OCI-M2 (cell line): ENCODE data around the gene FCGR2B.
"Not testable (repeated sequence)": the region's sequence is repeated elsewhere in the genome, so short reads cannot be mapped to it uniquely, and the experiment has no call there.

Experiments
- DNase-seq: peaks from one replicate; lab custom pipeline; 2025; ENCODE audit not compliant: unreplicated experiment; lab: John Stamatoyannopoulos, UW

FCGR2B gene

DNA sequence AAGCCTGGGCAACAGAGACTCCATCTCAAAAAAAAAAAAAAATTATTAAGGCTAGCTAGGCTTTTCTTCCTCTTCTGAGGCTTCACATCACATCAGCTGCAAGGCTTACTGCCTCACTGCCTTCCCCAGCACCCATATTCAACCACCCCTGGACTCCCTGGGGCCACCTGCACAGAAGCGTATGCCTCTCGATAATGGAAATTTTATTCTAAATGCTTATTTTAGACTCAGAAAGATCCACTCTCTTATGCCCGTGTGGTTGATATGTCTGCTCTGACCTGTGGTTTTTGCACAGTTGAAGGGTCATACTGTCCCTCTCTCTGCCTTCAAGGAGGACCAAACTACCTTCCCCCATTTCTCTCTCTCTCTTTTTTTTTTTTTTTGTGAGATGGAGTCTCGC, 42.6 kb downstream of the FCGR2B start:
- DNase-seq: no peak

DNA sequence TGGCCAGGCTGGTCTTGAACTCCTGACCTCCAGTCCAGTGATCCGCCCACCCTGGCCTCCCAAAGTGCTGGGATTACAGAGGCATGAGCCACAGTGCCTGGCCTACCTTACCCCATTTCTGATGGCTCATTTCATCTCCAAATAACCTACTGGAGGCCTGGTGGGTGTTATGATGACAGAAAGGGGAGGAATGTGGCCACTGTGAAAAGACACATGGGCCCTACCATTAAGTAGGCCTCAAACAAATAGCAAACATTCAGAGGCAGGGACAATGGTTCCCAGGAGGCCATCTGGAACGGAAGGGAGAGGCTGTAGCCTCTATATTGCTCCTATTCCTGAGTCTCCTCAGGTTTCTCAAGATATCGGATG, 43.2 kb downstream of the FCGR2B start:
- no peak for DNase-seq

DNA sequence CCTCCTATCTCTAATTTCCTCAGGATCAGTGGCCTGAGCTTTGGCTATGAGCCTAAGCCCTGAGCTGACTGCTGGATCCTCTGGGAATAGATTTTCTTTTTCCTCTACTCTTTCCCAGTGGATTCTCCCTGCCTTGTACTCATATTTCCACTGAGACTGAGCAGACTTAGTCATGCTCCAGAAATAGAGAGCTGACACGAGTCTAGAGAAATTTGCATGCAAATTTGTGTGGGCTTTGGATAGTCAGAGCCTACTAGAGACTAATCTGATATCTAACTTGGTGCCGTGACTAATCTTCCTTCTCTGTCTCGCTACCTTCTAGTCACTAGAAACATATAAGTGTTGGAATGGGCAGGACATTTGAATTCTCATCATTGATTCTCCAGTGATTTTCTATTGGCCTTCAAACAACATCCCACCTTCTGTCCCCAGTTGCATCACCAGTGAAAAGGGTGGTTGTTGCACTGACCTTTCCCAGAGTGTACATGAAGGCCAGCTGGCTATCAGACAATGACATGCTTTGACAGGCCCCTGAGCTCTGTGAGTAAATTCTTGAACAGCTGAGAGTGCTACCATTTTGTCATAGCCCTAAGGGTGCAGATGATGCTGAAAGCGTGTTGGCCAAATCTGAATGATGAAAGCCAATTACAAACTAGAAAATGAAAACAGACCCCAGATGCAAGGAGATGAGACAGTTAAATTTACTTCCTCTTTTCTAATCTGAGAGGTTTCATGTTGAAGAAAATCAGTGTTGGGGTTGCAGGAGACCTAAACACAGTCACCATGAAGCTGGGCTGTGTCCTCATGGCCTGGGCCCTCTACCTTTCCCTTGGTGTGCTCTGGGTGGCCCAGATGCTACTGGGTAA, 43.8 kb downstream of the FCGR2B start, which contains the start of gene FCRLA:
Gene FCRLA, plus strand, starts transcription at position 748 of the 866 bp plus-strand sequence. Its CDS starts 36 bp downstream, at position 784.
- DNase-seq: no peak

DNA sequence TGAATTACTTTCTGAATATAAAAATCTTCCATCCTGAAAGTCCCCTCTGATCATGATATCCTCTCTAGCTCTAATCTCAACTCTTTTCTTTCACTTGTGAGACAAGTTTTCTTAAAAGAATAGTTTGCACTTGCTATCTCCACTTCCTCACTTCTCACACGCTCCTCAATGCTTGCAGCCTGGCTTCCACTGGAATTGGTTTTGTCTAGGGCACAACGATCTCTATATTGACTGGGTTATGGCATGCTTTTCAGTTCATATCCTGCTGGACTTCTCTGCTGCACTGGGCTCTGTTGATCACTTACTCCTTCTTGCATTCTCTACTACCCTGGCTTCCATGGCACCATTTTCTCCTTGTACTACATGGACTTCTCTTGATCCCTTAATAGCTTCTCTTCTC, 44.6 kb downstream of the FCGR2B start:
- no peak for DNase-seq

DNA sequence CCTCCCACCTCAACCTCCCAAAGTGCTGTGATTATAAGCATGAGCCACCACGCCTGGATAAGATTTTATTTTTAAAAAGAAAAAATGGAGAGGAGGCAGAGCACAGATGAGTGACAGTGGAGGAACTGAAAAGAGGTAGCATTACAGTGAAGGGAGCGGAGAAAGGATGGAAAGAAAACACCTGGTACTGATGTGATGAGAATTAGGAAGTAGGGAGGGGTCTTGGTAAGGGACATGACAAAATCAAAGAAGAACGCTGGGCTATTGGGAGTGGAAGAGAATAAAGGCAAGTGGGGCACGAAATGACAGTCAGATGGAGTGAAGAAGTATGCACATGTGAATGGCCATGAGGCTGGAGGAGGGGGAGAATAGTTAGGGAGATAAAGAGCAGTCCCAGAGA, 46.4 kb downstream of the FCGR2B start:
- no peak for DNase-seq

DNA sequence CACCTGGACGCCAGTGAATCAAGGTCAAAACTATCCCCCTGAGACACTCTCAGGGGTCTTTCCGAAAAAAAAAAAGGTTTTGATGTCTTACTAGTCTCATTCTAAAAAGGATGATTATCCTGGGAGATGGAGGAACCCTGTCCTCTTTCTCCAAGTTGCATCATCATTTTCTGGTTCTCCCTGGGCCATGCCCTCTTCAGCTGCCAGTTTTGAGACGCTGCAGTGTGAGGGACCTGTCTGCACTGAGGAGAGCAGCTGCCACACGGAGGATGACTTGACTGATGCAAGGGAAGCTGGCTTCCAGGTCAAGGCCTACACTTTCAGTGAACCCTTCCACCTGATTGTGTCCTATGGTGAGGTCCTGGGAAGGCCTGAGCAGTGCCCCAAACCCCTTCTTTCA, 47.6 kb downstream of the FCGR2B start:
- no peak for DNase-seq

DNA sequence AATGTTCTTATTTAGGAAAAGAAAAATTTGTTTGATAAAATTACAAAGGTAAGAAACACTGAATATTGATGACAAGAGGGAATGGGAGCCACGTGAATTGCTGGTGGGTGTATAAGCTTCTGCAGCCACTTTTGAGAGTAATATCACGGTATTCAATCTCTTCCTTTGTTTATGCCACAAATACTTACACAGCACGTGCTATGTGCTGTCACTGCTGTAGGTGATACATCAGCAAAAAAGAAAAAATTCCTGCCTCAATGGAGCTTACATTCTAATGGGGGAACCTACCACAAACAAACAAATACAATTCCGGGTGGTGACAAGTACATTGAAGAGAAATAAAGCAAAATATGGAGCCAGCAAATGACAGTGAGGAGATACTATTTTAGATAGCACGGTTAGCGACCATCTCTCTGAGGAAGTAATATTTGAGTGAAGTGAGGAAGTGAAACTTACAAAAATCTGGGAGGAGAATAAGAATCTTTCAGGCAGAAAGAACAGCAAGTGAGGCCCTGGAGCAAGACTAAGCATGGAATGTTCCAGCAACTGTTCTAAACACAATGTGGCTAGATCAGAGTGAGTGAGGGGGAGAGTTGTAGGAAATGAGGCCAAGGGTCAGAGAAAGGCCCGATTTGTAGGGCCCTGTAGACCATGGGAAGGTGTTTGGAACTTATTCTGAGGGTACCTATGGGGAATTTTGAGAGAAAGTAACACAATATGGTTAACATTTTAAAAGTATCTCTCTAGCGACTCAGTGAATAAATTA, 55.8 kb downstream of the FCGR2B start:
- no peak for DNase-seq

DNA sequence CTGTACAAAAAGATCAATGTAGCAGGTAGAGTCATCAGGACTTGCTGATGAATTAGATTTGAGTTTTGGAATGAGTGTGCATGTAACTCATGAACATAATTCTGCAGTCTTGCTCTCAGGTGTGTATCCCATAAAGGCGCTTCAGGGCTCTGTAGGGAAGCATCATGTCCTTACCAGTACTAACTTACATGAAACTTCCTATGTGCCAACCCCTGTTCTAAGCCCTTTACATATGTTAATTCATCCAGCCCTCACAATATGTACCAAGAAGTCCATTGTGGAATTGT, 56.3 kb downstream of the FCGR2B start:
- no peak for DNase-seq

DNA sequence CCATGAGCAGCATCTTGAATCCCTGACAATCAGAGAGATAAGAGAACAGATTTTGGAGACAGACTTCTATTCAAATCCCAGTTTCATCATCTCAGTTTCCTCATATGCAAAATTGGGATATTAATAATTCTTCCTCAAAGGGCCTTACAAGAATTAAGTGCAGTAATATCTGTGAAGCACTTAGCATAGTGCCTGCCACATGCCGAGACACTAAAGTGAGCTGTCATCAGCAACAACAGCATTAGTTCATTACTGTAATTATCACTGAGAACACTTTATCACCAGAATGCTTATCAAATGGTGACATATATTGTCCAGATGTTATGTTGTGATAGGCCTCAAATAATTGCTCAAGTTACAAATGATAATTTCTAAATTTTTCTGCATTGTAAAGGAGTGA, 57.5 kb downstream of the FCGR2B start:
- no peak for DNase-seq

DNA sequence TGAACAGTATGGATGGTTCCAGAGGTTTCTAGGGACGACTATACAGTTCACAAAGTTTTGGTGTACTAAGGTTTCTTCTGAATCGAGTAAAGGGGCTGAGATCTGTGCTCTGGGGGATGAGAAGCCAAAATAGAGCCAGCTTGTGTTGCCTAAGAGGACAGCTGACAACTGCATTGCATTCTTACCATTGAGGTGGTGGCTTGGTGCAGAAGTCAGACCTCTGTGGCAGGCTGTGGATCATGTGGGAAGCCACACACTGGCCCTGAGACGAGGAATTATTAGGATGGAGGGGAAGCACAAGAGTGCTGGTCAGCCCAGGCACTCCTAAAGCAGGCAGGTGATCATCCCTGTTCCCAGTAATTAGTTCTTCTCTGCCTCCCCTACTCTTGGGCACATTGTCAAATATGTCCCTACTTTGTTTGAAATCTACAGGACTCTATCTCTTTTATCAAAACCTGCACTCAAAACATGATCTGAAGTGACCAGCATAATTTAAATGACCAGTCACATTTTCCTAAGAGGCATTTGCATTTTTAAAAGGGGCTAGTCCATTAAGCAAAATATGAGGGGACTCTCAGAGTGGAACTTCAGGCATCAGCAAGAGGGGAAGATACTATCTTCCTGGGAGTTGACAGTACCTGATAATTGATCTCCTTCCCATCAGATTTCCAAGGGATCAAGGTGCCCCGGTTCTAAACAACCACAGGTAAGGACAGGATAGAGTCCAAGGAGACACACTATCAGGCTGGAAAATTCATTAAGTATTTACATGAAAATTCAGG, 58.2 kb downstream of the FCGR2B start, which contains the start of gene FCRLB:
Gene FCRLB, plus strand, starts transcription at position 589 of the 782 bp plus-strand sequence. CDS start 1,129 bp downstream, outside the sequence.
- DNase-seq: no peak

DNA sequence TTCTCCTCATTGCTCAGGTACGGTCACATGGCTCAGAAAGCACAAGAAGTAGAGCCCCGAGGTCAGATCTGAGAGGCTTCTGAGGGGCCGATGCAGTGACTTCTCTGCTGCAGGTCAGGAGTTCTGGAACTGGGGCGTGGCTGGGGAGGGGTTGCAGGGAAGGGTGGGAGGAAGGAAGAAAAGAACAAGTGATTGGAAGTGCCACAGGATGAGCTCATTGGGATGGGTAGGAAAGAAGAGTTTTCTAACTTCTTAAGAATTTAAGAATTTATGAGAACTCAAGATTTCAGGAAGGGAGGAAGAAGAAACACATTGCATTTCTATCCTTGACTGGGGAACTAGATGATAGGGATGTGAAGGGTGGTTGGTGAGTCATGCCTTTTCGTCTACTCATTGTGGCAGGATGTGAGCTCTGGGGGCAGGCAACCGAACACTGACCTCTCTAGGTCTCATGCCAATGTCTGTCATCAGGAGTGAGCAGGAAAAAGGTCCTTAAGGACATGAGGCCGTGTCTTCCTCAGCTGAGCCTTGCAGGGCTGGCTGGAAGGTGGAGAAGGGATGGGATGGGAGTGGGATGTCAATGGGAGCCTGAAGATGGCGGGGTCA, 58.9 kb downstream of the FCGR2B start:
- no peak for DNase-seq

DNA sequence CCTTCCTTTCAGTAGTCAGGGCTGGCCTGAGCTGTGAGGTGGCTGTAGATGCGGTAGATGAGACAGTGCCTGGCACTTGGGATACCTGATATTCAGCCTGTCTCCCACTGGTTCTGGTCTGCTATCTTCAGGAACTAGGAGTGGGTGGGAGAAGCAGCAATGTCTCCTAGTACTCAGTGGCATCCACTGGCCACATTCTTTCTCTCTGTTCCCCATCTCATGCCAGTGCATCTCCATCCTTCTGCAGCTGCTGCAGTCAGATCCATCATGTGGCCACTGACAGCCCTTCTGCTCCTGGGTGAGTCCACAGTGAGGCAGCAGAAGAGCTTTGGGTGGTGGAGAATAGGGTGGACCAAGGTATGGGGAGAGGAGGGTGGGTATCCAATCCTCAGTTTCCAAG, 59.5 kb downstream of the FCGR2B start:
- DNase-seq: no peak

DNA sequence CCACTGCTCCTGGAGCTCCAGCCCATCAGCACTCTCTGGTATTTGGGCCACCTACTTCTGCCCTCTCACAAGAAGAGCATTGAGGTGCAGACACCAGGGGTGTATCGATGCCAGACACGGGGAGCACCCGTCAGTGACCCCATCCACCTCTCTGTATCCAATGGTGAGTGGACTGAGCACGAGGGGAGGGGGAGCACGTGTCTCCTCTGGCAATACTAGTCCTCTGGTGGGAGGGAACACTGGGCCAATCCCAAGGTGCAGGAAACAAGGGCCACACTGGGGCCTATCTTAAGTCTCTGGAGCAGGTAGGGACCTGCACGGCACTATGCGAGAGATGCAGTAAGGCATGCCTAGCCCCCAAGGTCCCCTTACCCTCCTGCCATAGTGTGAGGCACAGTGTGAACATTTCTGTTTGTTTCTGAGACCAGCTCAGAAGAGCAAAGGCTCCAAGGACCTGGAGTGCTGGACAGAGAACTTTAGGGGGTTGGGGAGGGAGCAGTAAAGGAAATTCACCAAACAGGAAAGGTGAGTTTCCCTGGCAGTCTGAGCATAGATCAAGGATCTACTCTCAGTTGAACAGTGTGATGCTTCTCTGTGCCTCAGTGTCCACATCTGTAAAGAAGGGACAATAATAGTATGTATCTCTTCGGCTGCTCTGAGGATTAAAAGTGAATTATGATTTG, 60.7 kb downstream of the FCGR2B start:
- no peak for DNase-seq

DNA sequence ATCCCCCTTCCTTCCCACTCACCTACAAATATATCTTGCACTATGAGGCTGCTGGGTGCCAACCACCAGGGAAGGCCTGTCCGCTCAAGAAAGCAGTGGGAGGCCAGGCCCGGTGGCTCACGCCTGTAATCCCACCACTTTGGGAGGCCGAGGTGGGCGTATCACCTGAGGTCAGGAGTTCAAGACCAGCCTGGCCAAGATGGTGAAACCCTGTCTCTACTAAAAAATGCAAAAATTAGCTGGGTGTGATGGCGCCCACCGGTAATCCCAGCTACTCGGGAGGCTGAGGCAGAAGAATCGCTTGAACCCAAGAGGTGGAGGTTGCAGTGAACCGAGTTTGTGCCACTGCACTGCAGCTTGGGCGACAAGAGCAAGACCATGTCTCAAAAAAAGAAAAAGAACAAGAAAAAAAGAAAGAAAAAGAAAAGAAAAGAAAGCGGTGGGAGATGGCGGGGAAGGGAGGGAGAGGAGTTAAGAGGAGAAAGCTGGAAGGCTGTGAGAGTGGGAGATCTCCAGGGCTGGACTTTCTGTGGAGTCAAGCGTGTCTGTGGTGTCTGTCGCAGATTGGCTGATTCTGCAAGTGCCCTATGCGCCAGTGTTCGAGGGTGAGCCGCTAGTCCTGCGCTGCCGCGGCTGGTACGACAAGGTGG, 62.4 kb downstream of the FCGR2B start:
- not testable (repeated sequence) for DNase-seq

DNA sequence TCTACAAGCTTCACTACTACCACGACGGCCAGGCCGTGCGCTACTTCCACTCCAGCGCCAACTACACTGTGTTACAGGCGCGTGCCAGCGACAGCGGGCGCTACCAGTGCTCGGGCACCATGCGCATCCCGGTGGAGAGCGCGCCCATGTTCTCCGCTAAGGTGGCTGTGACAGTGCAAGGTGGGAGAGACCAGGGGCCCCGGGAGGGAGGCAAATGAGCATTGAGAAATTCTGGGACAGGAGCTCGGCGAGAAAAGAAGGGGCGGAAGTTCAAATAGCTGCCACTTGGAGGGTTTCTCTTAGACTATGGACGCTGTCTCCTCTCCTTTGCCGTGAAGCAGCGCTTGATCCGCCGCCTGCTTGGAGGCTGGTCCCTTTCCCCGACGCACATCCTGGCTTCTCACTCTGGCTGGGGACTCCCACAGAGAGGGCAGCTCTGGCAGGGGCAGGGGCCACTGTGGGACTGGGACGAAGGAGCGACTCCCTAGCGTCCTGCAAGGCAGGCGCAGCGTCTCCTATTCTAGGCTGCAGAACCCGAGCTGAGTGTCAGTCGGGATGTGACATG, 63.0 kb downstream of the FCGR2B start:
- no peak for DNase-seq

DNA sequence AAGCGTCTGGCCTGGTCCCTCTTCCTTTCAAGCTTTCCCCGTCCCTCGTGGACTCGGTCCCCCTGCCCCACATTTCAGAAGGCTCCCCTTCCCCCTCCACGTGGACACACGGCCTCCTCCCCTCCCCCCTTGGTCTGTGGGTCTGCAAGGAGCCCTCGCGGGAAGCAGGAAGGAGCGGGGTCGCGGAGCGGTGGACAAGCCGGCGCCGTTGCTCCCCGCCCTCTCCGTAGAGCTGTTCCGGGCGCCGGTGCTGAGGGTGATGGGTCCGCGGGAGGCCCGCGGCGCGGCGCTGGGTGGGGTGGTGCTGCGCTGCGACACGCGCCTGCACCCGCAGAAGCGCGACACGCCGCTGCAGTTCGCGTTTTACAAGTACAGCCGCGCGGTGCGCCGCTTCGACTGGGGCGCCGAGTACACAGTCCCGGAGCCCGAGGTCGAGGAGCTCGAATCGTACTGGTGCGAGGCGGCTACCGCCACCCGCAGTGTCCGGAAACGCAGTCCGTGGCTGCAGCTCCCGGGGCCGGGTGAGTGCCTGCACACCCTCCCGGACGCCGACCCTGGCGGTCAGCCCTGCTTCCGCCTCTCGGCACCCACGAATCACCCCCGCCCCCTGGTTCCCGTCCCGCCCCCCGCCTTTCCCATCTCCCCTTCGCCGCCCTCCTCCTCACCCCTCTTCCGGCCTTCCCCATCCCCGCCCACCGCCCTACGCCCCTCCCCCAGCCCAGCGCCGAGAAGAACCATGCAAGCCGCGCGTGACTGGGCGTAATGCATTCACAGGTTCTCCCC, 63.7 kb downstream of the FCGR2B start:
- no peak for DNase-seq

DNA sequence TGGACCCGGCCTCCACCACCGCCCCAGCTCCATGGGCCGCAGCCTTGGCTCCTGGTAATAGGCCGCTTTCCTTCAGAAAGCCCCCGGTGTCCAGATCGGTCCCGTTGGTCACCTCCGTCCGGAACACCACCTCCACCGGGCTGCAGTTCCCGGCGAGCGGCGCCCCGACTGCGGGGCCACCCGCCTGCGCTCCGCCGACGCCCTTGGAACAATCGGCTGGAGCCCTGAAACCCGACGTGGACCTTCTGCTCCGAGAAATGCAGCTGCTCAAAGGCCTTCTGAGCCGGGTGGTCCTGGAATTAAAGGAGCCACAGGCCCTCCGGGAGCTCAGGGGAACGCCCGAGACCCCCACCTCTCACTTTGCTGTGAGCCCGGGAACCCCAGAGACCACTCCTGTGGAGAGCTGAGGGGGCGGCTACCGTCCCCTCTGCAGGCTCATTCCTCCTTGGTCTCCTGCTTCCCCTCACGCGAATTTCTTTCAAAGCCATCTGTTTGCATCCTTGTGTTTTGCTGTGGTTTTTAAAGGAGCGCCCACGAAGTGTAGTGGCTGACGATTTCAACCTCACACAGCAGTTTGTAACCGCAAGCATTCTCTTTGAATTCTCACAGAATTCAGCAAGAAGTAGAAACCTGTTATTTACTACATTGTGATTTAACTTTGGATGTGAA, 64.4 kb downstream of the FCGR2B start:
- DNase-seq: no peak
